Chondrocyte (in vitro differentiated cells): ENCODE results near the gene GCH1. TPM values are rescaled to one million over a fixed set of nuclear protein-coding genes. Genes with fewer than 3 reads are reported as not detected.

Experiments
- DNase-seq: peaks from one replicate; pipeline ENCODE4 v3.0.0; 2021; ENCODE audit warnings: mixed read lengths, low spot score
- H3K27ac Mint-ChIP-seq: one replicate; pipeline ENCODE4 v1.8.0; 2021; ENCODE audit warnings: mild to moderate bottlenecking, moderate library complexity, mixed read lengths; ENCODE audit not compliant: unreplicated experiment
- H3K27me3 Mint-ChIP-seq: 2 replicates; pipeline ENCODE4 v1.8.0; 2021; ENCODE audit warnings: low read depth, mixed read lengths
- H3K36me3 Mint-ChIP-seq: 2 replicates; pipeline ENCODE4 v1.8.0; 2021; ENCODE audit warnings: low read depth, mixed read lengths
- H3K4me1 Mint-ChIP-seq: 2 replicates; pipeline ENCODE4 v1.8.0; 2021; ENCODE audit warnings: low read depth, mild to moderate bottlenecking, mixed read lengths
- H3K4me3 Mint-ChIP-seq: one replicate; pipeline ENCODE4 v1.8.0; 2021; ENCODE audit warnings: mild to moderate bottlenecking, moderate library complexity, mixed read lengths; ENCODE audit not compliant: unreplicated experiment
- H3K9me3 Mint-ChIP-seq: 2 replicates; pipeline ENCODE4 v1.8.0; 2021; ENCODE audit warnings: low read depth, mixed read lengths
- microRNA-seq: library from miRNA; unstranded; fragments of <30 nt; microRNA quantifications from one replicate; pipeline ENCODE4 v1.2.0, GENCODE V29; 2020; ENCODE audit warnings: borderline number of aligned reads
- total RNA-seq: library from RNA; stranded (reverse); gene quantifications from 3 replicates; pipeline ENCODE4 v1.2.1, GENCODE V29; 2021
- TF ChIP-seq, protein P1 (sequence below): fragments of 200-600 bp; sonication (generic); IDR thresholded peaks from 2 replicates; pipeline ENCODE4 v1.5.0; 2021; ENCODE audit warnings: antibody characterized with exemption, mild to moderate bottlenecking, moderate library complexity

The GCH1 gene
- total RNA-seq, 1 donor from 2014 or later = 0.95 TPM

DNA sequence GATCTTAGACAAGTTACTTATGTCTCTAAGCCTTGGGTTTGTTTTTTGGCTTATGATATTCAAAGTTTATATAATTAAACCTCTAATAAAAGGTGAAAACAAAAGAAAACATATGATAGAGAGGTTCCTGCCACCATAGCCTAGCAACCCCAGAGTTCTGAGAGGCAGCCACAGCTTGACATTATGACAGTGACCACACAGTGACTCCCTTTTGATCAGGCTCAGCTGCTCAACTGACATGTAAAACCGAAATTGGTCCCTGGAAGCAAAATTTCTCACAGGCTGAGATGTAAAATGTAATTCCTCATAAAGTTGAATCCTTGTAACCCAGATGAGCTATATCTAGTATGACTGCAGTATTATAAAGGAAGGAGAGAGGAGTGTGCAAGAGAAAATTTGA, 108.5 kb downstream of the GCH1 start:
- H3K36me3 Mint-ChIP-seq = peaks cover 23% of the 10 kb centered on the region
- no peak overlapping the region for H3K4me3 Mint-ChIP-seq
- no peak overlapping the region for H3K27ac Mint-ChIP-seq
- no peak for DNase-seq
- no peaks in the 10 kb centered on the region for H3K27me3 Mint-ChIP-seq
- H3K4me1 Mint-ChIP-seq = no peaks in the 10 kb centered on the region
- peaks cover 6% of the 10 kb centered on the region for H3K9me3 Mint-ChIP-seq
- TF ChIP-seq, protein P1, sequence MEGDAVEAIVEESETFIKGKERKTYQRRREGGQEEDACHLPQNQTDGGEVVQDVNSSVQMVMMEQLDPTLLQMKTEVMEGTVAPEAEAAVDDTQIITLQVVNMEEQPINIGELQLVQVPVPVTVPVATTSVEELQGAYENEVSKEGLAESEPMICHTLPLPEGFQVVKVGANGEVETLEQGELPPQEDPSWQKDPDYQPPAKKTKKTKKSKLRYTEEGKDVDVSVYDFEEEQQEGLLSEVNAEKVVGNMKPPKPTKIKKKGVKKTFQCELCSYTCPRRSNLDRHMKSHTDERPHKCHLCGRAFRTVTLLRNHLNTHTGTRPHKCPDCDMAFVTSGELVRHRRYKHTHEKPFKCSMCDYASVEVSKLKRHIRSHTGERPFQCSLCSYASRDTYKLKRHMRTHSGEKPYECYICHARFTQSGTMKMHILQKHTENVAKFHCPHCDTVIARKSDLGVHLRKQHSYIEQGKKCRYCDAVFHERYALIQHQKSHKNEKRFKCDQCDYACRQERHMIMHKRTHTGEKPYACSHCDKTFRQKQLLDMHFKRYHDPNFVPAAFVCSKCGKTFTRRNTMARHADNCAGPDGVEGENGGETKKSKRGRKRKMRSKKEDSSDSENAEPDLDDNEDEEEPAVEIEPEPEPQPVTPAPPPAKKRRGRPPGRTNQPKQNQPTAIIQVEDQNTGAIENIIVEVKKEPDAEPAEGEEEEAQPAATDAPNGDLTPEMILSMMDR = no peak

DNA sequence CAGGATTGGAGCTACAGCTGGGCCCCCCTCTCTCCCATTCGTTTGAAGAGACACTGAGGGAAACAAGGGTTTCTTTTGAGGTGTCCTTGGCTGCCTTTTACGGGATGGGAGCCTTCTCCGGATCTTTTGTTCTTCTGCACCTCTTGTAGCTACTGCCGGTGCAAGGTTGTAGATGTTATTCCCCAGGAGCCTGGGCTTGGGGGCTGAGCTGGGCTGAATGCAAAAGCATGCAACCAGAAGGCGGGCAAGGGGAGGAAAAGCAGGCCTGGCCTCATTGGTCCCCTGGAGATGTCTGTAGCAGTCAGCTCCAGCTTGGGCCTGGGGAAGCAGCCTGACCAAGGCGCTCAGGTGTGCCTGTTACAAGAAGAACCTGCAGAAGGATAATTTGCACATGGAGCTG, 110.3 kb downstream of the GCH1 start:
- no peak for DNase-seq
- H3K4me1 Mint-ChIP-seq = no peaks in the 10 kb centered on the region
- TF ChIP-seq, protein P1 = no peak
- H3K36me3 Mint-ChIP-seq = peaks cover 34% of the 10 kb centered on the region
- H3K27me3 Mint-ChIP-seq = no peaks in the 10 kb centered on the region
- no peak overlapping the region for H3K27ac Mint-ChIP-seq
- H3K4me3 Mint-ChIP-seq = no peak overlapping the region
- peaks cover 6% of the 10 kb centered on the region for H3K9me3 Mint-ChIP-seq

Small RNA genes within 50 kb of the gene (microRNA-seq; reads per million reads assigned to microRNA genes)
- not detected for gene MIR4308

Other genes starting within 250 kb of the GCH1 start
- 7.1 to 15.0 TPM (median 7.6 TPM) in 3 replicates for gene WDHD1, start 124.3 kb upstream of the GCH1 start, total RNA-seq
- gene SOCS4, start 124.4 kb upstream of the GCH1 start, total RNA-seq = 23.6 to 29.0 TPM (median 25.0 TPM) in 3 replicates
- gene MAPK1IP1L, start 148.8 kb upstream of the GCH1 start, total RNA-seq = 85.0 to 91.7 TPM (median 87.3 TPM) in 3 replicates
- gene LGALS3, start 226.4 kb upstream of the GCH1 start, total RNA-seq = 53.5 to 56.2 TPM (median 54.1 TPM) in 3 replicates